OCI-LY3 (cell line): ENCODE results near the gene HCN2.

Source experiments
- H2AFZ ChIP-seq: fragments of 200-600, 300-600 bp; shearing (Covaris generic); 2 replicates; pipeline ENCODE4 v1.6.0; 2014; ENCODE audit warnings: antibody characterized with exemption, low read depth, low read length
- H3K27ac ChIP-seq: fragments of 200-600, 300-600 bp; sonication (generic); 2 replicates; pipeline ENCODE4 v1.5.1; 2014; ENCODE audit warnings: mild to moderate bottlenecking, low read length, moderate library complexity, mixed read lengths
- H3K27me3 ChIP-seq: fragments of 200-600, 300-600 bp; sonication (generic); 2 replicates; pipeline ENCODE4 v1.6.1; 2014; ENCODE audit warnings: low read depth, low read length, mixed read lengths
- H3K36me3 ChIP-seq: fragments of 200-600, 300-600 bp; sonication (generic); replicated peaks from 2 replicates; pipeline ENCODE3; 2014; ENCODE audit warnings: low read depth, low read length, mixed read lengths
- H3K4me1 ChIP-seq: fragments of 300-600, 200-600 bp; sonication (generic); 2 replicates; pipeline ENCODE4 v1.6.1; 2014; ENCODE audit warnings: low read length, mixed read lengths
- H3K4me2 ChIP-seq: fragments of 200-600, 300-600 bp; sonication (generic); 2 replicates; pipeline ENCODE4 v1.6.1; 2014; ENCODE audit warnings: low read length, mixed read lengths
- H3K4me3 ChIP-seq: fragments of 300-600, 200-600 bp; sonication (generic); 2 replicates; pipeline ENCODE4 v1.5.1; 2014; ENCODE audit warnings: antibody characterized with exemption, mild to moderate bottlenecking, low read length, moderate library complexity
- H3K79me2 ChIP-seq: fragments of 300-600, 200-600 bp; shearing (Covaris generic); 2 replicates; pipeline ENCODE4 v1.6.1; 2014; ENCODE audit warnings: mild to moderate bottlenecking, low read length, mixed read lengths
- H3K9ac ChIP-seq: fragments of 300-600, 200-600 bp; shearing (Covaris generic); 2 replicates; pipeline ENCODE4 v1.6.0; 2014; ENCODE audit warnings: mild to moderate bottlenecking, low read length, moderate library complexity
- H3K9me3 ChIP-seq: fragments of 200-600, 300-600 bp; shearing (Covaris generic); 2 replicates; pipeline ENCODE4 v1.6.1; 2014; ENCODE audit warnings: low read length, mixed read lengths; ENCODE audit not compliant: insufficient read depth
- H4K20me1 ChIP-seq: fragments of 200-600, 300-600 bp; sonication (generic); 2 replicates; pipeline ENCODE4 v1.6.1; 2016; ENCODE audit warnings: low read length, mixed read lengths; ENCODE audit not compliant: insufficient read depth
- CTCF ChIP-seq: fragments of 200-600, 300-600 bp; sonication (generic); IDR thresholded peaks from 2 replicates; pipeline ENCODE4 v1.5.1; 2014; ENCODE audit warnings: antibody characterized with exemption, low read length, low read depth
- EZH2phosphoT487 ChIP-seq: fragments of 200-600 bp; shearing (Covaris generic); IDR thresholded peaks from 2 replicates; pipeline ENCODE4 v1.6.1; 2018; ENCODE audit warnings: antibody characterized with exemption, mixed run types, low read depth

HCN2 gene

DNA sequence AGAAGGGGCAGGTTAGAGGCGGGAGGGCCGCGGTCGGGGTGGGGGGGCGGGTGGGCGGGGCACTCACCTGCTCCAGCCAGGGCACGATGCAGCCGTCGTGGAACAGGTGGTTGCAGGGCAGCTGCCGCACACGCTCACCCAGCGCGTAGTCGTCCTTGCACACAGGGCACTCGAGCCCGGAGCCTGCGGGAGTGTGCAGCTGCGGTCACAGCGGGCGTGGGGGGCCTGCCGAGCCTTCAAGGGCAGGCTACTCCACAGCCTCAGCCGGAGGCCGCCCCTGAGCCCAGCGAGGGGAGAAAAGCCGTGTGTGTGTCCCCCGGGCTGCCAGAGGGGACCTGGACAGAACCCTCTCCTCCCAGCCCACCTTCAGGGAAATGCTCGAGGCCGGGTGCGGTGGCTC, 58.6 kb downstream of the HCN2 start:
- Histone ChIP-seq H3K4me2 (no peak overlapping the region), H3K27me3 (no peaks in the 10 kb centered on the region), H3K79me2 (peaks cover 26% of the 10 kb centered on the region), H3K4me1 (no peaks in the 10 kb centered on the region), H2AFZ (no peak overlapping the region), H4K20me1 (peaks cover 27% of the 10 kb centered on the region), H3K9me3 (no peaks in the 10 kb centered on the region), H3K9ac (no peak overlapping the region), H3K27ac (no peak overlapping the region), H3K4me3 (no peak overlapping the region), H3K36me3 (peaks cover 59% of the 10 kb centered on the region)
- no peak for TF ChIP-seq EZH2phosphoT487

DNA sequence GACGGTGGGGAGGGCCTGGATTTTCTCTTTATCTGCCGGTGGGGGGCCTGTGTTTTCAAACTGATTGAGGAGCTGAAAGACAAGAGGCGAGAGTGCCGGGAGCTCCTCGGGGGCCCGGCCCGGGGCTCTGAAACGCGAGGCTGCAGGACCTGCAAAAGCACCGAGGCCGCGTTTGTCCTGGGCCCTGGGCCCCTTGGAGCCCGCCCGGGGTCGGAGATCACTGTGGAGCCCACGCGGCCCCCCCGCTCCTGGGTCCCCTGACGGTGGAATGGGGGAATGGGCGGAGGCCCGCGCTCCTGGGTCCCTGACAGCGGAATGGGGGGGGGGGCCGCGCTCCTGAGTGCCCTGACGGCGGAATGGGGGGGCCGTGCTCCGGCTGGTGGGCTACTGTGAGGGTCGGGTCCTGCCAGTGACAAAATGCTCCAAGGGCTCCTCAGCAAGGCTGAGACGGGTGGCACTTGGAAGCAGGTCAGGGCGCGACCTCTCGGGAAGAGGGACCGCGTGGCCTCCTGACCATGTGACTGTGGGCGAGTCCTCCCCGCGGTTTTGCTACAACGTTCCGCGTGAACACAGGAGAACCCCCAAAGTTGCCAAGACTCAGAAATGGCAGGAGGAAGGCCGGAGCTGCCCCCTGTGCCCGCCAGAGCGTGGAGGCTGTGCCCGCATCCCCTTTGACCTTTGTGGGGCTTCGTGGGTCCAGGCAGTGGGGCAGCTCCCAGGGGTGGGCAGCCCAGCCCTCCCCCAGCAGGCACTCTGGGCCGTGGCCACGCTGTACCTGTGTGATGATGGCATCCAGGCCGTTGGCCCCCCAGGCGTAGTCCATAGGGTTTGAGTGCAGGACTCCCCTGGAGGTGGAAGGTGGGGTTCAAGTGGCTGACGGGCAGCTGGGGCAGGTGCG, 59.5 kb downstream of the HCN2 start:
- Histone ChIP-seq H2AFZ (no peak overlapping the region), H3K79me2 (peaks cover 35% of the 10 kb centered on the region), H4K20me1 (peaks cover 36% of the 10 kb centered on the region), H3K9me3 (no peaks in the 10 kb centered on the region), H3K4me1 (no peaks in the 10 kb centered on the region), H3K4me2 (no peak overlapping the region), H3K27ac (no peak overlapping the region), H3K9ac (no peak overlapping the region), H3K27me3 (no peaks in the 10 kb centered on the region), H3K4me3 (no peak overlapping the region), H3K36me3 (peaks cover 65% of the 10 kb centered on the region)
- no peak for TF ChIP-seq EZH2phosphoT487
- no peak for TF ChIP-seq CTCF

- Histone ChIP-seq H3K9ac (no peak overlapping the region), H3K4me2 (no peak overlapping the region), H3K27ac (no peak overlapping the region), H3K4me1 (no peaks in the 10 kb centered on the region), H3K36me3 (peaks cover 59% of the 10 kb centered on the region), H3K4me3 (no peak overlapping the region), H3K27me3 (no peaks in the 10 kb centered on the region), H4K20me1 (peaks cover 41% of the 10 kb centered on the region), H2AFZ (no peak overlapping the region), H3K79me2 (peaks cover 44% of the 10 kb centered on the region), H3K9me3 (no peaks in the 10 kb centered on the region)
- TF ChIP-seq CTCF (no peak), EZH2phosphoT487 (no peak)
Measured at GRCh38 chr19:650121-650520, 60.4 kb downstream of the HCN2 start.

DNA sequence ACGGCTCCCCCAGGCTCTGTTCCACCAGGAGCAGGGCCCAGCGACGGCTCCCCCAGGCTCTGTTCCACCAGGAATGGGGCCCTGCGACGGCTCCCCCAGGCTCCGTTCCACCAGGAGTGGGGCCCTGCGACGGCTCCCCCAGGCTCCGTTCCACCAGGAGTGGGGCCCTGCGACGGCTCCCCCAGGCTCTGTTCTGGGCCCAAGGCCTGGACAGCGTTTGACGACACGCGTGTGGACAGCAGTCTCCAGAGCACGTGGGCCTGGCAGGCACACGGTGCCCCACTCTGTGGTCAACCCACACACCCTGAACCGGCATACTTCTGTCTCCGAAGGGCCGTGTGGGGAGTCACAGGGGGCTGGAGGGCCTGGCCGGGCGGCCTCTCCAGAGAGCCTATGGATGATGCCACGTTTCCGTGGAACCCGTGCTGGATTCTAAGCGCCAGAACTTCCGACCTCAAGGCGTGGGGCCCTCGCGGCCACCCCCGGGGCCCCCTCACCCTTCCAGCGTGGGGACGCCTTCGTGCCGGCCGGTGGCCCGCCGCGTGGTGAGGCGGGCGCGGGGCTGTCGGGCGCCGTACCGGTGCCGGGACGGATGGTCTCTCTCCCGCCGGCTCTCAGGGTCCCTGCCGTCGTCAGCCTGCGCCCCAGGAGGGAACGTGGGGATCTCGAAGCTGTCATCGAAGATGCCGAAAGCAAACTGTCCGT, 61.6 kb downstream of the HCN2 start:
- H4K20me1 ChIP-seq = peaks cover 52% of the 10 kb centered on the region
- no peak overlapping the region for H3K4me2 ChIP-seq
- H3K27me3 ChIP-seq = no peaks in the 10 kb centered on the region
- H3K9ac ChIP-seq = no peak overlapping the region
- H2AFZ ChIP-seq = no peak overlapping the region
- H3K27ac ChIP-seq = no peak overlapping the region
- peaks cover 56% of the 10 kb centered on the region for H3K79me2 ChIP-seq
- TF ChIP-seq EZH2phosphoT487 (no peak), CTCF (no peak)
- H3K4me3 ChIP-seq = no peak overlapping the region
- H3K36me3 ChIP-seq = peaks cover 59% of the 10 kb centered on the region
- no peaks in the 10 kb centered on the region for H3K9me3 ChIP-seq
- H3K4me1 ChIP-seq = no peaks in the 10 kb centered on the region
